ENCODE data around the gene NDUFS7. TPM values are rescaled to one million over a fixed set of nuclear protein-coding genes. Genes with fewer than 3 reads are reported as not detected.

NDUFS7 gene
- total RNA-seq, 1 donor from 2014 or later: 55.9 TPM

- no peak for TF ChIP-seq CTCF (IDR thresholded peaks at IDR 0.05; ENCODE audit: unreplicated experiment)
- peaks cover 19% of the 10 kb centered on the region for H3K36me3 Mint-ChIP-seq
- no peak overlapping the region for H3K27ac Mint-ChIP-seq
- H3K4me3 Mint-ChIP-seq: peak overlapping the region; percentile 100
- no peaks in the 10 kb centered on the region for H3K9me3 Mint-ChIP-seq
- DNase-seq (ENCODE audit: low spot score in 2 of 2, unreplicated experiment in 2 of 2): no peak
- peaks cover 12% of the 10 kb centered on the region for H3K4me1 Mint-ChIP-seq
- H3K27me3 Mint-ChIP-seq (ENCODE audit: low read depth): peaks cover 12% of the 10 kb centered on the region
Observed at GRCh38 chr19:1441022-1441426, 57.3 kb downstream of the NDUFS7 start.

- peaks cover 19% of the 10 kb centered on the region for H3K36me3 Mint-ChIP-seq
- DNase-seq (ENCODE audit: low spot score in 2 of 2, unreplicated experiment in 2 of 2): no peak
- peaks cover 12% of the 10 kb centered on the region for H3K4me1 Mint-ChIP-seq
- H3K4me3 Mint-ChIP-seq: peak overlapping the region; percentile 100
- no peak overlapping the region for H3K27ac Mint-ChIP-seq
- H3K9me3 Mint-ChIP-seq: no peaks in the 10 kb centered on the region
- H3K27me3 Mint-ChIP-seq (ENCODE audit: low read depth): peaks cover 15% of the 10 kb centered on the region
- no peak for TF ChIP-seq CTCF (IDR thresholded peaks at IDR 0.05; ENCODE audit: unreplicated experiment)
Observed at GRCh38 chr19:1441677-1442438, 58.2 kb downstream of the NDUFS7 start.

Other genes with a start within 250 kb of the NDUFS7 start
- 48.5 to 56.1 TPM (median 53.0 TPM) in 3 replicates for gene SBNO2, start 209.6 kb upstream of the NDUFS7 start, total RNA-seq
- gene STK11, start 178.1 kb upstream of the NDUFS7 start, total RNA-seq: 71.7 to 73.0 TPM (median 71.8 TPM) in 3 replicates
- gene CBARP, start 145.9 kb upstream of the NDUFS7 start, total RNA-seq: 9.0 to 10.4 TPM (median 9.2 TPM) in 3 replicates
- gene ATP5F1D, start 142.2 kb upstream of the NDUFS7 start, total RNA-seq: 105 to 115 TPM (median 108 TPM) in 3 replicates
- gene MIDN, start 135.3 kb upstream of the NDUFS7 start, total RNA-seq: 168 to 177 TPM (median 172 TPM) in 3 replicates
- gene CIRBP, start 114.6 kb upstream of the NDUFS7 start, total RNA-seq: 659 to 674 TPM (median 670 TPM) in 3 replicates
- 24.4 to 25.8 TPM (median 25.5 TPM) in 3 replicates for gene FAM174C, start 108.4 kb upstream of the NDUFS7 start, total RNA-seq
- gene EFNA2, start 98.0 kb upstream of the NDUFS7 start, total RNA-seq: 13.1 to 15.0 TPM (median 14.0 TPM) in 3 replicates
- gene GAMT, start 17.6 kb downstream of the NDUFS7 start, total RNA-seq: 41.5 to 44.5 TPM (median 42.6 TPM) in 3 replicates
- gene DAZAP1, start 23.7 kb downstream of the NDUFS7 start, total RNA-seq: 130 to 134 TPM (median 131 TPM) in 3 replicates
- 1,014 to 1,040 TPM (median 1,034 TPM) in 3 replicates for gene RPS15, start 54.5 kb downstream of the NDUFS7 start, total RNA-seq
- 2.3 to 2.8 TPM (median 2.4 TPM) in 3 replicates for gene APC2, start 66.2 kb downstream of the NDUFS7 start, total RNA-seq
- gene C19orf25, start 95.3 kb downstream of the NDUFS7 start, total RNA-seq: 29.4 to 34.2 TPM (median 30.0 TPM) in 3 replicates
- gene PCSK4, start 106.4 kb downstream of the NDUFS7 start, total RNA-seq: 20.9 to 24.0 TPM (median 22.6 TPM) in 3 replicates
- 3.6 to 3.9 TPM (median 3.8 TPM) in 3 replicates for gene REEP6, start 107.3 kb downstream of the NDUFS7 start, total RNA-seq
- 4.0 to 4.6 TPM (median 4.3 TPM) in 3 replicates for gene ADAMTSL5, start 129.1 kb downstream of the NDUFS7 start, total RNA-seq
- 0.38 to 0.51 TPM (median 0.38 TPM) in 3 replicates for gene PLK5, start 140.2 kb downstream of the NDUFS7 start, total RNA-seq
- 91.7 to 96.3 TPM (median 93.1 TPM) in 3 replicates for gene MEX3D, start 184.4 kb downstream of the NDUFS7 start, total RNA-seq
- gene MBD3, start 209.0 kb downstream of the NDUFS7 start, total RNA-seq: 103 to 111 TPM (median 105 TPM) in 3 replicates
- 143 to 154 TPM (median 153 TPM) in 3 replicates for gene UQCR11, start 221.6 kb downstream of the NDUFS7 start, total RNA-seq